PC-3 (cell line): ENCODE measurements around the gene CCDC183. TPM values are rescaled to one million over a fixed set of nuclear protein-coding genes. Genes with fewer than 3 reads are reported as not detected.
"Not testable (repeated sequence)": the region's sequence is repeated elsewhere in the genome, so short reads cannot be mapped to it uniquely, and the experiment has no call there.

Experiments
- ATAC-seq: fragments of 200-7000 bp; cut with Tn5 transposase; 2 replicates; pipeline ENCODE4 v1.9.1; 2020; ENCODE audit warnings: mild to moderate bottlenecking, moderate library complexity
- BruUV-seq: library from RNA; stranded (reverse); fragments of 400-500 nt; replicated peaks from 2 replicates; lab custom pipeline; 2021; lab: Mats Ljungman, UMichigan
- CTCF ChIA-PET: fragments of 300-600 bp; sonication (Branson Sonifier 250); formaldehyde crosslinking; loops from one replicate; lab custom pipeline; 2022; ENCODE audit warnings: antibody characterized with exemption; lab: Charles Lee
- POLR2A ChIA-PET: fragments of 300-600 bp; sonication (Branson Sonifier 250); formaldehyde crosslinking; loops from one replicate; lab custom pipeline; 2022; ENCODE audit warnings: antibody characterized with exemption; ENCODE audit not compliant: unreplicated experiment; lab: Charles Lee
- DNase-seq: peaks from one replicate; pipeline ENCODE4 v3.0.0-alpha.2; 2015
- H2AFZ ChIP-seq: fragments of 300-600 bp; sonication (generic); 2 replicates; pipeline ENCODE4 v1.6.0; 2016; ENCODE audit warnings: antibody characterized with exemption, low read length
- H3F3A ChIP-seq: fragments of 300-600 bp; sonication (generic); one replicate; pipeline ENCODE4 v1.6.0; 2017; ENCODE audit warnings: antibody characterized with exemption, low read length, control low read depth, mild to moderate bottlenecking; ENCODE audit not compliant: unreplicated experiment
- H3K27ac ChIP-seq: fragments of 300-600 bp; sonication (generic); 2 replicates; pipeline ENCODE4 v1.5.1; 2016; ENCODE audit warnings: mild to moderate bottlenecking, low read length
- H3K27me3 ChIP-seq: fragments of 300-600 bp; sonication (generic); 2 replicates; pipeline ENCODE4 v1.6.1; 2016; ENCODE audit warnings: low read length, mixed read lengths
- H3K36me3 ChIP-seq: fragments of 300-600 bp; sonication (generic); 2 replicates; pipeline ENCODE4 v1.6.1; 2016; ENCODE audit warnings: low read depth, mixed run types, low read length, mixed read lengths
- H3K4me1 ChIP-seq: fragments of 300-600 bp; sonication (generic); 2 replicates; pipeline ENCODE4 v1.5.1; 2016; ENCODE audit warnings: low read length; ENCODE audit not compliant: insufficient read depth
- H3K4me2 ChIP-seq: fragments of 300-600 bp; sonication (generic); 2 replicates; pipeline ENCODE4 v1.6.0; 2016; ENCODE audit warnings: low read length
- H3K4me3 ChIP-seq: fragments of 300-600 bp; sonication (generic); 2 replicates; pipeline ENCODE4 v1.5.1; 2016; ENCODE audit warnings: mild to moderate bottlenecking, low read length, mixed read lengths
- H3K79me2 ChIP-seq: fragments of 300-600 bp; sonication (generic); 2 replicates; pipeline ENCODE4 v1.6.1; 2017; ENCODE audit warnings: low read length, mixed read lengths
- H3K9ac ChIP-seq: fragments of 300-600 bp; sonication (generic); 2 replicates; pipeline ENCODE4 v1.6.0; 2016; ENCODE audit warnings: mild to moderate bottlenecking, low read length
- H3K9me2 ChIP-seq: fragments of 300-600 bp; sonication (generic); replicated peaks from 2 replicates; pipeline ENCODE4 v1.6.1; 2016; ENCODE audit warnings: mixed run types, low read length, mixed read lengths
- H3K9me3 ChIP-seq: fragments of 300-600 bp; sonication (generic); 2 replicates; pipeline ENCODE4 v1.6.1; 2016; ENCODE audit warnings: low read length, mixed read lengths
- H4K20me1 ChIP-seq: fragments of 300-600 bp; sonication (generic); 2 replicates; pipeline ENCODE4 v1.6.1; 2016; ENCODE audit warnings: low read length, mixed read lengths
- EZH2 ChIP-seq: fragments of 300-600 bp; sonication (generic); IDR thresholded peaks from one replicate; pipeline ENCODE4 v1.6.1; 2017; ENCODE audit warnings: antibody characterized with exemption, mild to moderate bottlenecking, low read length; ENCODE audit not compliant: unreplicated experiment
- EZH2phosphoT487 ChIP-seq: fragments of 300-600 bp; sonication (generic); IDR thresholded peaks from 2 replicates; pipeline ENCODE4 v1.6.1; 2018; ENCODE audit warnings: mild to moderate bottlenecking, antibody characterized with exemption, low read length, borderline replicate concordance
- intact Hi-C: fragments of 100-400 bp; cut with micrococcal nuclease; formaldehyde crosslinking; loops from 2 replicates; pipeline ENCODE4 v1.9.0; 2023
- total RNA-seq: library from RNA; depleted of rRNA; stranded (reverse); fragments of >200 nt; gene quantifications from 2 replicates; pipeline ENCODE4 v1.2.3, GENCODE V29; 2014
- TF ChIP-seq, protein P1 (sequence below): fragments of 300-600 bp; sonication (generic); conservative IDR thresholded peaks from 2 replicates; pipeline ENCODE4 v1.5.1; 2017; ENCODE audit warnings: antibody characterized with exemption, low read depth, mild to moderate bottlenecking, low read length

CCDC183 gene
- total RNA-seq, 1 experiment from 2014 or later = 0.87 TPM

DNA sequence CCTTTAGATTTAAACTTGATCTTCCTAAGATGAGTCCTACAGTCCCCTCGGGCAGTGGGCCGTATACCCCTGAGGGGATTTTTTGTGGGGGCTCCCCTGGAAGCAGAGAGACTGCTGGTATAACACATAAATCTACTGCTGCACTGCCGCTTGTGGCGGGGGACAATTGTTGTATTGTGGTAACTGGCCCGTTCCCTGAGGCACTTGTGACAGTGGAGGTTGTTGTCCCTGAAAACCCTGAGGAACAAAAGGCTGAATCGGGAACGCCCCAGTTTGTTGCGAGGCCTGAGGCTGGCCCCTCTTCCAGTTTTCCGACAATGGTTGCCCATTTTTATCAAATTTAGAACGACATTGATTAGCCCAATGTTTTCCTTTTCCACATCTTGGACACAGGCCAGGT is 9.7 kb upstream of the CCDC183 start:
- Histone ChIP-seq H3K27me3 (no peaks in the 10 kb centered on the region), H3F3A (no peaks in the 10 kb centered on the region), H3K4me1 (peaks cover 13% of the 10 kb centered on the region), H3K36me3 (no peaks in the 10 kb centered on the region), H3K27ac (no peak overlapping the region), H4K20me1 (no peaks in the 10 kb centered on the region), H2AFZ (no peak overlapping the region), H3K79me2 (0 out of 2 replicates have a peak, but pooled peaks cover 2% of the 10 kb centered on the region), H3K9me2 (no peaks in the 10 kb centered on the region), H3K4me3 (no peak overlapping the region), H3K9me3 (no peaks in the 10 kb centered on the region), H3K4me2 (no peak overlapping the region), H3K9ac (no peak overlapping the region)
- TF ChIP-seq, protein P1, sequence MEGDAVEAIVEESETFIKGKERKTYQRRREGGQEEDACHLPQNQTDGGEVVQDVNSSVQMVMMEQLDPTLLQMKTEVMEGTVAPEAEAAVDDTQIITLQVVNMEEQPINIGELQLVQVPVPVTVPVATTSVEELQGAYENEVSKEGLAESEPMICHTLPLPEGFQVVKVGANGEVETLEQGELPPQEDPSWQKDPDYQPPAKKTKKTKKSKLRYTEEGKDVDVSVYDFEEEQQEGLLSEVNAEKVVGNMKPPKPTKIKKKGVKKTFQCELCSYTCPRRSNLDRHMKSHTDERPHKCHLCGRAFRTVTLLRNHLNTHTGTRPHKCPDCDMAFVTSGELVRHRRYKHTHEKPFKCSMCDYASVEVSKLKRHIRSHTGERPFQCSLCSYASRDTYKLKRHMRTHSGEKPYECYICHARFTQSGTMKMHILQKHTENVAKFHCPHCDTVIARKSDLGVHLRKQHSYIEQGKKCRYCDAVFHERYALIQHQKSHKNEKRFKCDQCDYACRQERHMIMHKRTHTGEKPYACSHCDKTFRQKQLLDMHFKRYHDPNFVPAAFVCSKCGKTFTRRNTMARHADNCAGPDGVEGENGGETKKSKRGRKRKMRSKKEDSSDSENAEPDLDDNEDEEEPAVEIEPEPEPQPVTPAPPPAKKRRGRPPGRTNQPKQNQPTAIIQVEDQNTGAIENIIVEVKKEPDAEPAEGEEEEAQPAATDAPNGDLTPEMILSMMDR = no peak
- TF ChIP-seq EZH2 (no peak), EZH2phosphoT487 (no peak)
- POLR2A ChIA-PET = interaction anchor here (0.7 kb wide), 1 partner anchor 262 kb away, joined by 6 read pairs; no protein-coding TSS in a partner anchor
- intact Hi-C loops = loop anchor here (5.0 kb wide), 1 partner anchor 251 kb away; no protein-coding TSS in a partner anchor
- BruUV-seq = no TSS peak
- CTCF ChIA-PET = no interaction called here
- ATAC-seq = no peak
- DNase-seq = no peak

DNA sequence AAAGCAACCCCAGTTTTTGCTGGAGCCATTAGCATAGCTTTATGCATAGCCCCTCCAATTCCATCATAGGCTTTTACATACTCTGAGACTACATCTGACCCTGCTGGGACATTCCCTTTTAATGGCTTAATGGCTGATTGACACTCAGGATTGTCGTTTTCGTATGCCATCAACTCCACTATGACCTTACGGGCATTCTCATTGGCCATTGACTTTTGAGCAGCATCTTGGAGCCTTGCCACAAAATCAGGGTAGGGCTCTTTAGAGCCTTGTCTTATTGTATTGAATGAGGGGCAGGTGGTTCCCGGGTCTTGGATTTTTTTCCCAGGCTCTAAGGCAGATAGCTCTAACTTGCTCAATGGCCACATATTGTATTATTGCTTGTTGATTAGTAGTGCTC is 9.2 kb upstream of the CCDC183 start:
- POLR2A ChIA-PET, H3F3A ChIP-seq, H3K9me2 ChIP-seq, DNase-seq, H3K36me3 ChIP-seq, H3K4me3 ChIP-seq, CTCF ChIA-PET, H3K27ac ChIP-seq, H3K9ac ChIP-seq, ATAC-seq, H4K20me1 ChIP-seq, H2AFZ ChIP-seq, H3K4me2 ChIP-seq, H3K79me2 ChIP-seq, H3K27me3 ChIP-seq, BruUV-seq, H3K9me3 ChIP-seq: not testable (repeated sequence)
- intact Hi-C loops = loop anchor here (5.0 kb wide), 1 partner anchor 250 kb away; no protein-coding TSS in a partner anchor
- H3K4me1 ChIP-seq = peaks cover 16% of the 10 kb centered on the region

GRCh38 chr9:136787690-136788400 is 8.3 kb upstream of the CCDC183 start:
- no TSS peak for BruUV-seq
- Histone ChIP-seq H3K4me1 (peaks cover 22% of the 10 kb centered on the region), H3K27me3 (no peaks in the 10 kb centered on the region), H3K79me2 (peaks cover 13% of the 10 kb centered on the region), H3F3A (no peaks in the 10 kb centered on the region), H3K36me3 (peaks cover 2% of the 10 kb centered on the region; the same call in 1 of the 2 replicates), H2AFZ (peak overlapping the region; percentile 93), H3K9me2 (no peaks in the 10 kb centered on the region), H3K4me3 (peak overlapping the region; percentile 70), H3K9ac (peak overlapping the region; percentile 47; the same call in 1 of the 2 replicates), H3K4me2 (peak overlapping the region; percentile 95), H3K9me3 (no peaks in the 10 kb centered on the region), H3K27ac (no peak overlapping the region), H4K20me1 (no peaks in the 10 kb centered on the region)
- no peak for ATAC-seq
- TF ChIP-seq, protein P1 = peak; percentile 80
- TF ChIP-seq EZH2 (no peak), EZH2phosphoT487 (no peak)
- CTCF ChIA-PET = no interaction called here
- intact Hi-C loops = loop anchor here (5.0 kb wide), 1 partner anchor 249 kb away; no protein-coding TSS in a partner anchor
- peak; percentile 65 for DNase-seq
- POLR2A ChIA-PET = no interaction called here

DNA sequence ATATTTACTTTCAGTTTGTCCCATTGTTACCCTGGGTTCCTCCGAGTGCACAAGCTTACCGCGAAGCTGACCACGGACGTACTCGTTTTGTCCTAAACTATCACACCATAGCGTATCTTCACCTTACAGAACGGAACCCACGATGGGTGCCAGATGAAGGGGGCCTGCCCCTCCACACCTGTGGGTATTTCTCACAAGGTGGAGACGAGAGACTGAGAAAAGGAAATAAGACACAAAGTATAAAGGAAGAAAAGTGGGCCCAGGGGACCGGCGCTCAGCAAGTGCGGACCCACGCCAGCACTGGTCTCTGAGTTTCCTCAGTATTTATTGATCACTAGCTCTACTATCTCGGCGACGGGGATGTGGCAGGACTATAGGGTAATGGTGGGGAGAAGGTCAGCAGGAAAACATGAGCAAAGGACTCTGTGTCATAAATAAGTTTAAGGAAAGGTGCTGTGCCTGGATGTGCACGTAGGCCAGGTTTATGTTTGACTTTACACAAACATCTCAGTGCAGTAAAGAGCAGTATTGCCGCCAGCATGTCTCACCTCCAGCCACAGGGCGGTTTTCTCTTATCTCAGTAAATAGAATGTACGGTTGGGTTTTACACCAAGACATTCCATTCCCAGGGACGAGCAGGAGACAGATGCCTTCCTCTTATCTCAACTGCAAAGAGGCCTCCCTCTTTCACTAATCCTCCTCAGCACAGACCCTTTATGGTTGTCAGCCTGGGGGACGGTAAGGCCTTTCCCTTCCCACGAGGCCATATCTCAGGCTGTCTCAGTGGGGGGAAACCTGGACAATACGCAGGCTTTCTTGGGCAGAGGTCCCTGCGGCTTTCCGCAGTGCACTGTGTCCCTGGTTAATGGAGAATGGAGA is 7.3 kb upstream of the CCDC183 start:
- POLR2A ChIA-PET = interaction anchor here (0.6 kb wide), 1 partner anchor 60 kb away, joined by 5 read pairs; no protein-coding TSS in a partner anchor
- not testable (repeated sequence) for H3F3A ChIP-seq, ATAC-seq, H3K27ac ChIP-seq, H3K9me2 ChIP-seq, H3K36me3 ChIP-seq, H3K27me3 ChIP-seq, H4K20me1 ChIP-seq, H3K9me3 ChIP-seq, BruUV-seq
- peak; percentile 18 for DNase-seq
- Histone ChIP-seq H3K4me3 (peak overlapping the region; percentile 70), H3K79me2 (peaks cover 13% of the 10 kb centered on the region), H3K4me1 (peaks cover 22% of the 10 kb centered on the region), H2AFZ (peak overlapping the region; percentile 93), H3K9ac (peak overlapping the region; percentile 47; the same call in 1 of the 2 replicates), H3K4me2 (peak overlapping the region; percentile 95)
- CTCF ChIA-PET = interaction anchor here (0.6 kb wide), 1 partner anchor 205 kb away, joined by 4 read pairs; no protein-coding TSS in a partner anchor
- intact Hi-C loops = loop anchor here (5.0 kb wide), 1 partner anchor 248 kb away; no protein-coding TSS in a partner anchor
